ENCODE data around the gene STK26. TPM values are rescaled to one million over a fixed set of nuclear protein-coding genes. Genes with fewer than 3 reads are reported as not detected.

The STK26 gene
- total RNA-seq, 4 donors from 2014 or later, result 4.9 to 7.5 (median 5.6) TPM

DNA sequence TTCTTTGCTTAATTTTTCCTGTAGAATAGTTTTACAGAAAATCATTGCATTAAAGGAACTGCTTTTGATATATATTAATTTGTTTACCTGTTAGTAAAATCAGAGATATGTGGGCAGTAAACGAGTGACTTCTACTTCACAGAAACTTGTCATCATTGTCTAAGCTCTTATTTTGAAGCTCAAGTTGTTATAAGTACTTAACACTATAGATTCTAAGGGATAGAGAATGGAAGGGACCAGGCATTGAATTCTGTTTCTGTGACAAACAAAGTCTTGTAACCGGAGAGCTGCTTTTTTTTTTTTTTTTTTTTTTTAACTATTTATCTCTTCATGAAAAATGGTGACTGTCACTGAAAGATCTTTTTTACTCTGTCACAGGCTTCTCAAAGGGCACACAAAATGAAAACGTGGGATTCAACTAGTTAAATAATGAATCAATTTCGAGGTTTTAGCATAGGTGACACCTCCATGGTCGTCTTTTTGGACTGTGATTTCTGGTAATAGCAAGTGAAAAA, 14.4 kb downstream of the STK26 start:
- no peak for TF ChIP-seq CTCF (IDR thresholded peaks at IDR 0.05)
- TF ChIP-seq POLR2A (IDR thresholded peaks at IDR 0.05), result no peak
- H3K9me3 ChIP-seq, result no peaks in the 10 kb centered on the region
- H3K27ac ChIP-seq, result no peak overlapping the region
- DNase-seq, result no peak
- 72% methylated on average over 5 of the region's 5 CpGs for WGBS, 2 donors
- no peaks in the 10 kb centered on the region for H3K4me1 ChIP-seq
- H3K4me3 ChIP-seq (replicated peaks in 1 of 3), result no peak overlapping the region
- intact Hi-C loops (cut with DNase I), result no loop called here
- H3K36me3 ChIP-seq, result no peaks in the 10 kb centered on the region
- peaks cover 8% of the 10 kb centered on the region for H3K27me3 ChIP-seq

- Histone ChIP-seq H3K36me3 (no peaks in the 10 kb centered on the region), H3K4me3 (replicated peaks in 1 of 3) (no peak overlapping the region), H3K27me3 (peaks cover 8% of the 10 kb centered on the region), H3K9me3 (no peaks in the 10 kb centered on the region), H3K27ac (no peak overlapping the region), H3K4me1 (no peaks in the 10 kb centered on the region)
- 88 to 90% methylated on average over 2 of the region's 2 CpGs for WGBS, 2 donors
- DNase-seq, result no peak
- intact Hi-C loops (cut with DNase I), result no loop called here
- no peak for TF ChIP-seq POLR2A (IDR thresholded peaks at IDR 0.05)
- TF ChIP-seq CTCF (IDR thresholded peaks at IDR 0.05), result no peak
These were observed 17.0 kb downstream of the STK26 start for GRCh38 chrX:132040066-132040465.

DNA sequence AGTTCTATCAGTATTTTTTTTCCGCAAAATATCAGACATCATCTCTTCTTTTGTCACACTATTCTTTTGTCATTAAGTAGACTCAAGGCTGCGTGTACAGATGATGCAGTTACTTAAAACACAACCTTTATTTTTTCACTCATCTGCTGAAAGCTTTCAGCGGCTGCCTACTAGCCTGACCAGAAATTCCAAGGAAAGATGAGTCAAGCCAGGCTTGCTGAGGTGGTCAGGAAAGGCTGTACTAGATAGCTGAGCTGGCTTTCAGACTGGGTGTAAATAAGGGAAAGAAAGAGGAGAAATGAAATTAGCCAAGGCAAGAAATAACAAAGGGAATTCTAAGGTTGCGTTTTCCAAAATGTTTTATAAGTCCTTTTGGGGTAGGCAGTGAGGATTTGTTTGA, 17.9 kb downstream of the STK26 start:
- H3K27me3 ChIP-seq, result peaks cover 5% of the 10 kb centered on the region
- no peak overlapping the region for H3K27ac ChIP-seq
- no peaks in the 10 kb centered on the region for H3K9me3 ChIP-seq
- no peaks in the 10 kb centered on the region for H3K36me3 ChIP-seq
- no peak overlapping the region for H3K4me3 ChIP-seq (replicated peaks in 1 of 3)
- intact Hi-C loops (cut with DNase I), result no loop called here
- no peaks in the 10 kb centered on the region for H3K4me1 ChIP-seq
- no peak for DNase-seq
- TF ChIP-seq CTCF (IDR thresholded peaks at IDR 0.05) (no peak), POLR2A (IDR thresholded peaks at IDR 0.05) (no peak)
- 88% methylated on average over 4 of the region's 4 CpGs for WGBS, 2 donors

GRCh38 chrX:132043977-132044376, 20.9 kb downstream of the STK26 start:
- H3K9me3 ChIP-seq, result no peaks in the 10 kb centered on the region
- H3K4me1 ChIP-seq, result no peaks in the 10 kb centered on the region
- 86 to 92% methylated on average over 2 of the region's 2 CpGs for whole genome bisulfite sequencing, 2 donors
- intact Hi-C loops (cut with DNase I), result no loop called here
- H3K27ac ChIP-seq, result no peak overlapping the region
- no peaks in the 10 kb centered on the region for H3K27me3 ChIP-seq
- H3K36me3 ChIP-seq, result no peaks in the 10 kb centered on the region
- TF ChIP-seq CTCF (IDR thresholded peaks at IDR 0.05) (no peak), POLR2A (IDR thresholded peaks at IDR 0.05) (no peak)
- DNase-seq, result no peak
- H3K4me3 ChIP-seq (replicated peaks in 1 of 3), result no peak overlapping the region

DNA sequence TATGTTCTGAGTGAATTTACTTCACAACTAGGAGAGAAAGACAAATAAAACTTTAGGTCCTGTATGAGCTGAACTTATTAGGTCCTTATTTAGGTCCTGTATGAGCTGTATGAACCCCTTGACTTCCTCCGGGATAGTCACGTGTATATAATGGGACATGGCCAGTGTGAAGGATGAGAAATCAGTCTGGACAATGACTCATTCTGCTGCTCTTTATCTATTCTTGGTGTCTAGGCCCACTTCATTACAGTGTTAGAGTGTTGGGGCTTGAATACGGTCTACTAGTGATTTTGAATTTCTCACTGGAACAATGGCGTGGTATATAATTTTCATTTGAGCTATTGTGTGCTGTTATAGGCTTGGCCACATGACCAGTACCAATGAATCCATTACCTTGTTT, 21.9 kb downstream of the STK26 start:
- 96% methylated on average over 4 of the region's 4 CpGs for WGBS, 2 donors
- TF ChIP-seq CTCF (IDR thresholded peaks at IDR 0.05) (no peak), POLR2A (IDR thresholded peaks at IDR 0.05) (no peak)
- Histone ChIP-seq H3K27me3 (no peaks in the 10 kb centered on the region), H3K27ac (no peak overlapping the region), H3K36me3 (no peaks in the 10 kb centered on the region), H3K4me1 (no peaks in the 10 kb centered on the region), H3K9me3 (no peaks in the 10 kb centered on the region), H3K4me3 (replicated peaks in 1 of 3) (no peak overlapping the region)
- DNase-seq, result no peak
- intact Hi-C loops (cut with DNase I), result no loop called here
